ENCODE results near the gene NRCAM.
A peak's percentile ranks its signal among the peaks of the same experiment; 100 is the strongest.
"Not testable (repeated sequence)": the region's sequence is repeated elsewhere in the genome, so short reads cannot be mapped to it uniquely, and the experiment has no call there.

Gene NRCAM

GRCh38 chr7:108455998-108456677 is at the start of gene NRCAM:
Gene NRCAM, minus strand, starts transcription at chr7:108456436. Its CDS starts 216,372 bp downstream, at chr7:108240064.
- peak; percentile 92 for DNase-seq

- DNase-seq, result not testable (repeated sequence)
Observed at GRCh38 chr7:108504576-108504975, 48.3 kb upstream of the NRCAM start.

DNA sequence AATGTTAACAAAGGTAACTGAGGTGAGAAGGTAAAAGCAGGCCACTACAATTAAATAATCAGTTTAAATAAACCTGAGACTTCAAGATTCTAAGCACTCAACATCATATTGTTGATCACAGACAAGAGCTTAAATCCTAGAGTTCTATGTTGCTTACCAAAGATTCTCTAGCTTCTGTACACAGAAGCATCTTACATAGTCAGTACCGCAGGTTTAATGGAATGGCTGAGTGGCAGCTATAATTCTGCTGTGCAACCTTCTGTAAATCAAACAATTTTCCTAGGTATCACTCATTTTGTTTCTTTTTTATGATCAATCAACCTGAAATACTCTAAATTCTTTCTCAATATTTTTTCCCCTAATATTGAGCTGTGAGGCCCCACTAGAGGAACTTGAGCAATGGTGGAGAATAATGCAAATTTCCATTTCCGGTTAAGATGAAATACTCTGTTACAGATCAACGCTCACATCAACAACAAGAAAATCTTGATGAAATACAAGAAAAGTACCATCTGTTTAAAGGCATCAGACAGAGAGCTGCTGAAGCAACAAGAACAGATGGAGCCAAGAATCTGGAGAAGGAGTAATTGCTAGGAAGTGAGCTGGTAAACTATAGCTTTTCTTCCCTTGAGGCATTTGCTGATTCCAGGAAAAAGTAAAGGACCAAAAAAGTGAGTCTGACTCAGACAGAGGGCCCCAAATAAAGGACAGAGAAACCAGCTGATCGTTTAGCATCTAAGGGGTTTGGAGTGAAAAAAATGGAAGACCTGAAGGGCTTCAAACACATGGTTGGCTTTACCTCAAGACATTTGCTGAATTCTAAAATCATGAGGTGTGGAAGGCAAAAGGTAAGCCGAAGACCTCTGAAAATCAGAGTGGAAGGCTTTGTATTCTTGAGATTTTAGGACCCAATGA is 47.1 kb upstream of the NRCAM start:
- no peak for DNase-seq

- no peak for DNase-seq
Observed at GRCh38 chr7:108499566-108499965, 43.3 kb upstream of the NRCAM start.

- no peak for DNase-seq
Observed at GRCh38 chr7:108498481-108498880, 42.2 kb upstream of the NRCAM start.

GRCh38 chr7:108497082-108497725 is 41.0 kb upstream of the NRCAM start:
- peak; percentile 50 for DNase-seq

DNA sequence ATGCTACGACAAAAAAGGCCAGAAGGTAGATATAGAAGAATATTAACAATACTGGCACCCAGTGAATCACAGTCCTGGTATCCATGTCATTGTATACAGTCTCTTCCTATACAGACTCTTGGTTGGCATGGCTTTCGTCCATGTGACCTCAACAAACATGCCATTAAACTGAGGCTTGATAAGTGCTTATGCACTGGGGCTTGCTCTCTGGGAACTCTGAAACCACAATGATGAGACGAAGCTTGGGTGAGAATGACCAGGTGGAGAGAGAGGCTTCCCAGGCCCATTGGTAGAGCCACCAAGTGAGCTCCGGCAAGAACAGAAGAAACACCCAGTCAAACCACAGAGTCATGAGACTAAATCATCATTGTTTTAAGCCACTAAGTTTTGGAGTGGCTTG is 36.5 kb upstream of the NRCAM start:
- DNase-seq, result no peak

GRCh38 chr7:108488768-108489538 is 32.7 kb upstream of the NRCAM start:
- DNase-seq, result no peak

DNA sequence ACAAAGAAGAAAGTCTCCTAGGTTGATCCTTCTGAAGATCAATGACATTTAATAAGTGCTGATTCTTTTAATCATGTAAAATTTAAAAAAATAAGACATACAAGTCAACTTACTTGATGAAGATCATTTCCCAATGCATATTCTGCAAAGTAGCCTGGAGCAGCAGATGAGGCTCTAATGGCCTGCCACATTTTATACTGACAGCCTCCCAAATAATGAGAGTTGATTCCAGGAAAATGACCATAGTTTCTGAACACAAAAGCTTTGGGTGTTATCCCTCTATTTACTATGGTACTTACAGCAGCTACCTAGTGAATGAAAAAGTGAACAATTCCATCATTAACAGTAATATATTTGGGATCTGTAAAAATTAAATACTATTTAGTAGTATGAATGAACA is 31.4 kb upstream of the NRCAM start:
- DNase-seq, result no peak

DNA sequence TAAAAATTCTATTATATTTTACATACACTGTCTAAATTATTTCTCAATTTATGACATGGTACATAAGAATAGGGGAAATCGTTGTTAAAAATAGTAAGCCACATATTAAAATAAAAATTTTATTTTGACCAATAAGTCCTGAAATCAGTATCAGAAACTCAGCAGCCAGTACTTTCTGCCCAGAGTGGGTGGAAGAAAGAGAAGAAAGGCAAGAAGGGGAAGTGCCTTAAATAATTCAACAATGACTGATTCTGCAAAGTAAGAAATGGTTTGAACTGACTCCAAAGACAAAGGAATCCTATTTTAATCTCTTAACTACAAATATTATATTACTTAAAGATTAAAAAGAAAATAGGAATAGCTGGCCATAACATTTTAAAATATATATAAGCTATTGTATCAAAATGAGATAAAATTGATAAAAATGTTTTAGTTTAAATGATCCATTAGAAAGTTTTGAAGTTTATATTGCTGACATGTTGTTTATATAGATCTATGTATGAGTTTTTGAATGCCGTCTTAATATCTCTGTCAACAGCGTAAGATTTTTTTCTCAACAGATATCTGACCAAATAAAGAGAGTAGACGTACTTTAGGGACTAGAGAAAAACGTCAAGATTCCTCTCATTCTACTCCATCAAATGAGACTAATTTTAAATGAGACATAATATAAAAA is 30.2 kb upstream of the NRCAM start:
- no peak for DNase-seq

DNA sequence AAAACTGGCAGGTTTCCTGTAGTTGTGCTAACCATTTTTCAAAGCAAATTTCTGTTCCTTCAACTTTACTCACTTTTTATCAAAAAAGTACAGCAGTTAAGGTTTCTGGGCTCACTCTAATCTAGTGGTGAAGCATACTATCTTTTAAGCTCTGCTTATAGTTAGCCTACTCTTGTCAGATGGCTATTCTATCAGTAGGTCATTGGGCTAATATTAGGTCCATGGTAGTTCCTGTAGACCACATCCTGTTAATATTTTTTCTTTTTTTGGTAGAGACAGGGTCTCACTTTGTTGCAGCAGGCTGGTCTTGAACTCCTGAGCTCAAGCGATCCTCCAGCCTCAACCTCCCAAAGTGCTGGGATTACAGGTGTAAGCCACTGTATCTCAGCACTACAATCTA is 27.9 kb upstream of the NRCAM start:
- DNase-seq, result no peak

- no peak for DNase-seq
Observed at GRCh38 chr7:108480311-108480710, 24.1 kb upstream of the NRCAM start.

DNA sequence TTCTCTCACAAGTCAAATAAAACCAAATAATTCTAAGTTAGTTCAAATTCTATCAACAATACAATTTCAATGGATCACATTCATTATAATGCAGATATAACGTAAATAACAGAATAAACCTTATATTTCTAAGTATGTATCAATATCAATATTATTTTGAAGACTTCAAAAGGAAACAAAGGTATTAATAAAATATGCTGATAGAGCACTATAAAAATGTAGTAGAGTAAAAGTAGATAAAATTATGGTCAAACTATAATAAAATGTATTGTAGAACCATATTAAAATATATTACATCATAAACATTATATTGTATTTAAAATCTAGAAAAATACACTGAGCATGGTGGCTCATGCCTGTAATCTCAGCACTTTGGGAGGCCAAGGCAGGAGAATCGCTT is 23.5 kb upstream of the NRCAM start:
- no peak for DNase-seq

DNA sequence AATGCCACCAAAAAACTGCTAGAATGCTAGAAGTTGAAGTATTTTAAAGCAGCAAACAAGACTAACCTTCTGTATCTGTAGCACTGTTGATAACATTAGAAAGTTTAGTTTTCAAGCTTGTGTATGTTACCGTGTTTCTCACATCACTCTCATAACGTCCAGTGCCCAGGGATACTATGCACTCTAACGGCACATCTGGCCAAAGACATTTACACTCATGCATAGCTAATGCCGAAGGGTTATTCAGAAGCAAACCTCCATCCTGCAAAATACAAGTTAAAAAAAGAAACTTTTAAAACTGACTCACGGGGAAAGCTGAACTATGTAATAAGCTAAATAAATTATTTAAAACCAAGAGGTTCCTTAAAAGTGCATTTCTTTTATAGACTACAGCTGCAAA is 22.9 kb upstream of the NRCAM start:
- no peak for DNase-seq

DNA sequence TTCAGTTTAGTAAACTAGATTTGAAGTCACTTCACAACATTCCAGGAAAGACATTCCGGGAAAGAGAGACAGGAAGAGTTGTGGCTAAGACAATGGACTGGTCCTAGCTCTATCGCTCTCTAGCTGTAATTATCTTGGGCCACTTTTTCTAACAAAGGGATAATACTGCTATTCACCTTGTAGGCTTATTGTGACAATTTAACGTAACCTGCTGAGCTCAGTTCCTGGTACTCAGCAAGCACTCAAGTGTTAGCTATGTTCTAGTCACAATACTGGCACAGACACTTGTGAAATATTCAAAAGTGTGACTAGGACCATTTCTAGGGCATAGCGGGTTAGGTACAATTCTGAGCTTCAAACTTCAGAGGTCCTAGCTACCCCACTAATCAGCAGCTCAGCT is 12.0 kb upstream of the NRCAM start:
- no peak for DNase-seq

- DNase-seq, result no peak
Observed at GRCh38 chr7:108467391-108467790, 11.2 kb upstream of the NRCAM start.

GRCh38 chr7:108466322-108466721 is 10.1 kb upstream of the NRCAM start:
- not testable (repeated sequence) for DNase-seq

- no peak for DNase-seq
Observed at GRCh38 chr7:108464743-108465142, 8.5 kb upstream of the NRCAM start.

DNA sequence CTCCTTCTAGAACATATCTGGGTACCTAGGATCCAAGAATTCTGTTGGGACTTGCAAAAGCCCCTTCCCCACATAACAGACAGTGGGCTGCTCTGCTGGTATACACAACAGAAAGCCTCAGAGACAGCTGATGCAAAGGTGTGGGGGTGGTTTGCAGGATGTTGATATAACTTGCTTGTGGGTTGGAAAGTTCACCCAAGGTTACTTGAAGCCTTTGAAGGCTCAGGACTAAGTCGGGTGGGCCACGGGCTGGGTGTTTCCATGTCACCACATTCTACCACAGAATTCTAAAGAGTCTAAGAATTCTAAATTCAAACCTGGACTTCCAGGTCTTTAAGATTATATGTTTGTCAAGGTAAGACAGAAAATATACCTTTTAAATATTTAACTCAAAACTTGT is 7.4 kb upstream of the NRCAM start:
- no peak for DNase-seq

- peak; percentile 27 for DNase-seq
Observed at GRCh38 chr7:108461840-108462239, 5.6 kb upstream of the NRCAM start.

DNA sequence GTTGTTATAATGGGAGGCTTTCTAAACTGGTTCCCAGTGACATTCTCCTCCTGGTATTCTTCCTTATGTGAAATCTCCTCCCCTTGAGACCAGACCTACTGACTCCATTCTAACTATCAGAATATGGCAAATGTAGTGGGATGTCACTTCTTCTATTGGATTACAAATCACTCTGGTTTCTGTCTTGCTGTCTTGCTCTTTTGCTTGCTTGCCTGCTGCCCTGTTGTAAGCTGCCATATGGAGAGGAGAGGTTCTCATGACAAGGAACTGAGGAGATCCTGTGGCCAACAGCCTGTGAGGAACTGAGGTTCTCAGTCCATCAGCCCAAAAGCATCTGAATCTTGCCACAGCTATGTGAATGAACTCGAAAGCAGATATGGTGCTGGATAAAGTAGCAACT is 4.7 kb upstream of the NRCAM start:
- DNase-seq, result no peak

- peak; percentile 46 for DNase-seq
Observed at GRCh38 chr7:108459922-108460551, 3.8 kb upstream of the NRCAM start.

All from retina (tissue), 1 donor.